Measurements from ENCODE around the gene AKAP13. TPM values are rescaled to one million over a fixed set of nuclear protein-coding genes. Genes with fewer than 3 reads are reported as not detected.

Gene AKAP13
- total and polyA plus RNA-seq, 2 of the 8 experiments (the other 6 are each of a cell fraction or from before 2014, with no cell fraction given), result 14.0 to 46.2 TPM

DNA sequence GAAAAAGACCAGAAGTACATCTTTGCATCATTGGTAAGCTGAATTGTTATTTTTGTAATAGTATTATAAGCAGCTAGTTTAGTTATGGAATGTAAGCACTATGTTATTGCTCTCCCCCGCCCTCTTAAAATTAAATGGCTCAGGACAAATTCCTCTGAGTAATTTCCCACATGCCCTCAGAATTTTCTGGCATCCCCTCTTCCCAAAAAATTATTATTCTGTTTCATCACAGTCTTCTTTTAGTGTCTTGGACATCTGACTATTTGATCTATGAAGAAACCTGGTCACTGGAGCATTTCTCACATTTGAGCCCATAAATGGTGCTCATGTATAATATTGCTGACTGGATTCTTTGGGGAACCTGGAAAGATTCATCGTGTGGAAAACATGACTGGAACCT, 346.1 kb downstream of the AKAP13 start:
- no peak overlapping the region for H3K56ac ChIP-seq (replicated peaks; ENCODE audit: insufficient read length, low read depth, low read length)
- no peaks in the 10 kb centered on the region for H4K20me1 ChIP-seq (replicated peaks in 1 of 2; ENCODE audit: control insufficient read depth in 1 of 2, insufficient read depth in 2 of 2, low read length in 2 of 2)
- H3K4me1 ChIP-seq (replicated peaks in 1 of 4; ENCODE audit: control insufficient read depth in 3 of 4, insufficient read depth in 4 of 4, low read length in 3 of 4), result no peaks in the 10 kb centered on the region
- H3K79me2 ChIP-seq (ENCODE audit: control insufficient read depth in 1 of 2, insufficient read depth in 2 of 2, low read length in 2 of 2), result no peaks in the 10 kb centered on the region
- WGBS, 2 experiments (ENCODE audit: extremely low coverage in 1 of 2, insufficient coverage in 1 of 2, insufficient read length in 1 of 2, insufficient replicate concordance in 2 of 2, low coverage in 1 of 2, low lambda C conversion rate in 2 of 2, missing lambda C conversion rate in 1 of 2), result 100% methylated on average over 2 of the region's 2 CpGs; no CpG with 5 or more reads in 1 of the 2 experiments
- no peak overlapping the region for H3K4ac ChIP-seq (replicated peaks; ENCODE audit: insufficient read length, low read depth, low read length)
- H2AFZ ChIP-seq (ENCODE audit: low read length), result no peak overlapping the region
- no peak overlapping the region for H2BK12ac ChIP-seq (ENCODE audit: low read depth, low read length)
- no peak overlapping the region for H3K4me3 ChIP-seq (ENCODE audit: extremely low read depth in 1 of 4, insufficient read depth in 2 of 4, low read depth in 3 of 4, low read length in 4 of 4)
- H3K4me2 ChIP-seq (ENCODE audit: insufficient read depth in 1 of 2, low read depth in 2 of 2, low read length in 2 of 2), result no peak overlapping the region
- H3K23me2 ChIP-seq (ENCODE audit: low read depth, low read length), result no peaks in the 10 kb centered on the region
- no peaks in the 10 kb centered on the region for H3K27me3 ChIP-seq (replicated peaks in 1 of 4; ENCODE audit: control insufficient read depth in 3 of 4, extremely low read depth in 1 of 4, insufficient read depth in 3 of 4, low read length in 3 of 4)
- no peak overlapping the region for H3K14ac ChIP-seq (ENCODE audit: insufficient read length)
- H3K9me3 ChIP-seq (ENCODE audit: insufficient read depth in 2 of 2, low read depth in 1 of 2, low read length in 1 of 2), result no peaks in the 10 kb centered on the region
- no peak overlapping the region for H3K27ac ChIP-seq (ENCODE audit: low read depth, low read length)
- H4K5ac ChIP-seq (ENCODE audit: insufficient read length, low read depth, low read length), result no peak overlapping the region
- no peak overlapping the region for H2BK20ac ChIP-seq (ENCODE audit: low read length)
- no peak overlapping the region for H3K18ac ChIP-seq (ENCODE audit: extremely low read depth, low read length)
- POLR2A ChIA-PET (ENCODE audit: partially characterized antibody), result no interaction called here
- TF ChIP-seq POLR2A (IDR thresholded peaks at IDR 0.05; ENCODE audit: control extremely low read depth in 1 of 2, low read depth in 2 of 2, low read length in 2 of 2) (no peak), RNF2 (IDR thresholded peaks at IDR 0.05; ENCODE audit: borderline replicate concordance, low read depth, low read length, missing control alignments, poor library complexity, severe bottlenecking) (no peak), CEBPB (IDR thresholded peaks at IDR 0.05; ENCODE audit: low read depth, low read length) (no peak), BCL11A (IDR thresholded peaks at IDR 0.05; ENCODE audit: low read depth in 2 of 2, low read length in 2 of 2) (no peak), KDM5A (IDR thresholded peaks at IDR 0.05; ENCODE audit: low read length) (no peak), GABPA (IDR thresholded peaks at IDR 0.05; ENCODE audit: borderline replicate concordance, insufficient read depth, low read length) (no peak), CHD1 (IDR thresholded peaks at IDR 0.05; ENCODE audit: low read depth, low read length) (no peak), SP4 (IDR thresholded peaks at IDR 0.05; ENCODE audit: low read length) (no peak), CREB1 (IDR thresholded peaks at IDR 0.05) (no peak), ZNF274 (IDR thresholded peaks at IDR 0.05; ENCODE audit: borderline replicate concordance, extremely low read depth, low read length) (no peak), KDM4A (IDR thresholded peaks at IDR 0.05; ENCODE audit: low read depth, low read length, severe bottlenecking) (no peak), ASH2L (IDR thresholded peaks at IDR 0.05; ENCODE audit: low read length) (no peak)
- H4K8ac ChIP-seq (ENCODE audit: extremely low read depth, insufficient read depth, low read length), result no peak overlapping the region; the same call in 1 of the 2 replicates
- H3K79me1 ChIP-seq (ENCODE audit: low read depth, low read length), result no peaks in the 10 kb centered on the region; the same call in 1 of the 2 replicates
- no peak overlapping the region for H2BK5ac ChIP-seq (ENCODE audit: low read depth, low read length)
- no peak for FAIRE-seq
- H2BK120ac ChIP-seq (replicated peaks; ENCODE audit: low read depth, low read length), result no peak overlapping the region
- CTCF ChIA-PET (ENCODE audit: partially characterized antibody), result interaction anchor here (0.9 kb wide), 1 partner anchor 13 kb away, joined by 3 read pairs; no protein-coding TSS in a partner anchor
- no peak overlapping the region for H4K91ac ChIP-seq (replicated peaks; ENCODE audit: insufficient read length, low read length)
- H2AK5ac ChIP-seq (ENCODE audit: low read depth, low read length), result no peak overlapping the region
- H3K9ac ChIP-seq (replicated peaks in 1 of 4; ENCODE audit: extremely low read depth in 1 of 4, low read depth in 3 of 4, low read length in 3 of 4), result no peak overlapping the region
- H3K23ac ChIP-seq (ENCODE audit: insufficient read length), result no peak overlapping the region
- H3K36me3 ChIP-seq (ENCODE audit: control insufficient read depth in 2 of 4, insufficient read depth in 4 of 4, low read length in 3 of 4), result peaks cover 2 to 55% (median 24%) of the 10 kb centered on the region in 4 experiments; a peak in 7 of 8 replicates
- DNase-seq (ENCODE audit: low read depth in 1 of 2, low spot score in 2 of 2), result no peak
- H2BK15ac ChIP-seq (ENCODE audit: low read length), result no peak overlapping the region

All from H1 (cell line).